GM18511 (cell line): Measurements from ENCODE around the gene MRPS9.

Source experiments
- ATAC-seq: cut with Tn5 transposase; IDR thresholded peaks from one replicate; pipeline ENCODE4 v1.9.1; 2021; ENCODE audit warnings: mild to moderate bottlenecking, moderate library complexity; ENCODE audit not compliant: unreplicated experiment

MRPS9 gene

DNA sequence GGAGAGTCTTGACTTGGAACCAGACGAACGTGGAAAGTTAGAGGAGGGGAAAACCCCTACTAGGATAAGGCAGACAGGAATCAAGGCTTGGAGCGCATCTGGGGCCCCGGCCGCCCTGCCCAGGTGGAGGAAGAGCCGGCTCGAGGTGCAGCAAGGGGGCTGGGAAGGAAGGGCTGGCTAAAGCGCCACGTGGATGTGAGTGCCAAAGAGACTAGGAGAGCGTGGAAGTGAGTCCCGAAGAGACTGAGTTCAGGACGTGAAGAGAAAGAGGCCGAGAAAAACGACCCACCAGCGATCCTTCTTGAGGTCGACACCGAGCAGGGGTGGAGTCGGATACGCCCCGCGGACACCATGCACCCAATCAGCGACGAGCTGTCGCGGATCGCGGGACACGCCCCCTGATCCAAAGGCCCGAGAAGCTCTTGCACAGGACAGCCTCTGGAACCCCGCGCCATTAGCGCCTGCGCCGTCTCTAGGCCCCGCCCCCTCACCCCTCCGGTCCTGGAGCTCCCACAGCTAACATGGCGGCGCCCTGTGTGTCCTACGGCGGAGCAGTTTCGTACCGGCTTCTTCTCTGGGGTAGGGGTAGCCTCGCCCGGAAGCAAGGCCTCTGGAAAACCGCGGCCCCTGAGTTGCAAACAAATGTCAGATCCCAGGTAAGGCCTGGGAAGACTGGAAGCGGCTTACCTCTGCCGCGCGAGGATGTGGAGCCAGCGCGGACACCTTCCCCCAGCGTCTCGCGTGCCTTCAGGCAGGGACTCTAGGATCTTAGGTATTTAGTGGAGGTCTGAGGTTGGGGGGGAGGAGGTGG, at the start of gene MRPS9:
MRPS9 (plus strand) TSS at position 498 of the 811 bp plus-strand sequence; CDS start at position 522, 24 bp downstream.
- ATAC-seq, result peak; percentile 100

DNA sequence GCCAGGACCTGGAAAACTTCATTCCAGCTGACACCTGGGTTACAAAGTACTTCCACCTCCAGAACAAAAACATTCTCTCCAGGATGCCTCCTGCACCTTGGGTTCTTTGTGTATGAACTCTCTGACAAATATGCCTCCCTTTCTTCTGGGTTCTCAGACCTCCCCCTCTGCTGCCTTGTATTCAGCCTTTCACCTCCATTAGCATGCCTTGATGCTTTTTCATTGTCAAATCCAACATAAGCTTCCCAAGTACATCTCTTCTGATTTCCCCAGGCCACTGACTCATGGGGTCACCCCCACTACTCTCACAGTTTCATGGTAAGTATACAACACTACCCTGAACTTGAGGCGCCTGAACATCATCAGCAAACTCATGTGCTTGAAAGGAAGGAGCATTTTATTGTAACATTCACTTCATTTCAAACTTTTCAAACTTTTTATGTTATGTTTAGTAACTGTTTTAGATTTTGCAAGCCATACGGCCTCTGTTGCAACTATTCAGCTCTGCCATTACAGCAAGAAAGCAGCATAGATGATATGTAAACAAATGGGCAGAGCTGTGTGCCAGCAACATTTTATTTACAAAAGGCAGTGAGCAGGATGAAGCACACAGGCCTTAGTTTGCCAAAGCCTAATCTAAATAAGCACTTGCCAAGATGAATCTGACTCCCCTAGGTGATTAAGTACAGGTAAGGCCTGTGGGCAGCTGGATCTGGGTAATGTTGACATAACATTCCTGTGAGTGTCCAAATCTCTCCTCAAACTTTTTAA, 32.5 kb upstream of the MRPS9 start:
- ATAC-seq, result no peak

DNA sequence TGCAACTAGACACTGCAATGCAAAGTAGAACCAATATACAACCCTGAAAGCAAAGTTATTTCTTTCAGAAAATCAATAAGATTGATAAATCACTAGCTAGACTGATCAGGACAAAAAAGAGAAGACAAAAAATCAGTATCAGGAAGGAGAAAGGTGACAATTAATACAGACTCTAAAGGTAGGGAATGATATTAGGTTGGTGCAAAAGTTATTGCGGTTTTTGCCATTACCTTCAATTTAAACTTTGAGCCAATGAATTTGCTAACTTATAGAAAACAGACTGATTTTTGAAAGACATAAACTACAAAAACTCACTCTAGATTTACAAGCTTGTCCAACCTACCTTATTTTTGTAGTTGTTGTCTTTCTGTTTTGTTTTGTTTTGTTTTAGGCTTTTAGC, 30.5 kb upstream of the MRPS9 start:
- no peak for ATAC-seq

DNA sequence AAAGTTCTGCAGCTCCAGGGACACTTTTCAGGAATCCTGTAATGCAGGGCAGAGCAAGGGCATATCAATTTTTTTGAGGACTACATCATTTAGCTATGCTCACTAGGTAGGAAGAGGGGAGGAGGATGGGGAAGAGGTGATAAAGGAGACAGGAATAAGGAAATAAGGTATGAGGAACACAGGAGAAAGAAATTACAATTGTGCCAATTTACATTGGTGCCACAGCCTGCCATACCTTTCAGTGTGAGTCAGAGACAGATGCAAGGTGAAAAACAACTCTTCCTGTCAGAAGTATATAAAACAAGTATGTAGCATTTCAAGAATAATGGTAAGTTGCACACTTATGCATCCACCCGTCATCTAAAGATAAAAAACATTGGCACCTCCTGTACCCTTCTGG, 5.4 kb upstream of the MRPS9 start:
- no peak for ATAC-seq

DNA sequence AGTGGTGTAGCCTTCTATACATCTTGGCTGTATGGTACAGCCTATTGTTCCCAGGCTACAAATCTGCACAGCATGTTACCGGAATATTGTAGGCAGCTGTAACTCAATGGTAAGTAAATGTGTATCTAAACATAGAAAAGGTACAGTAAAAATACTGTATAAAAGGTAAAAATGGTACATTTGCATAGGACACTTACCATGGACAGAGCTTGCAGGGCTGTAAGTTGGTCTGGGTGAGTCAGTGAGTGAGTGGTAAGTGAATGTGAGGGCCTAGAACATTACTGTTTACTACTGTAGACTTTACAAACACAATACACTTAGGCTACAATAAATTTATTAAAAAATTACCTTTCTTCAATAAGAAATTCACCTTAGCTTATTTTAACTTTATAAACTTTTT, 3.7 kb upstream of the MRPS9 start:
- ATAC-seq, result no peak

DNA sequence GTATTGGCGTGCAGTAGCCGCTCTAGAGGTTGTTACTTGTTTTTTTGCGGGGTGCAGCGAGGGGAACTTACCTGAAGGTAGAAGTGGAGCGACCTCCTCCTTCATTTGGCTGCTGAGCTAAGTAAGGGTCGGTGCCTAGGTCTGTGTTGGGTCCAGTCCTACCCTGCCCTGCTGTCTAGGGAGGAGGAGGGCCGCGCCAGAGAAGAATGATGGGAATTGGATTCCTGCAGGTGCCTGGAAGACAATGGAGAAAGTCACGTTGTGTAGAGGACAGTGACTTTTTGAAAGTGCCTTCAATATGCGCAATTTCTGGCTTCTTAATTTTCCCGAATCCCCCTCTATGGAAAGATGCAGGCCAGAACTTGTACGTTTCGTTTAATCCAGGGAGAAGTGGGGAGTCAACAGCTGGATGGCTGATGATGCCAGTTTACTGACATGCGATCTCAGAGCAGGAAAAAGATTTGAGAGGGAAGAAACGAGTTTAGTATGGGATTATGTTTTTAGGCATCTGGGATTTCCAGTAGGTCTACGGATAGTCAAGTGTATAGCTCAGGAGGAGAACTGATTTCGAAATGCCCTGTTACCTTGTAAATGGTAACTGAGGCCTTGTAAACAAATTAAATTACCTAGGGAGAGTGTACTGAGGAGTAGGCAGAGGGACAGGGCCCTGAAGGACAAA, 653 bp downstream of the MRPS9 start:
- peak; percentile 17 for ATAC-seq

DNA sequence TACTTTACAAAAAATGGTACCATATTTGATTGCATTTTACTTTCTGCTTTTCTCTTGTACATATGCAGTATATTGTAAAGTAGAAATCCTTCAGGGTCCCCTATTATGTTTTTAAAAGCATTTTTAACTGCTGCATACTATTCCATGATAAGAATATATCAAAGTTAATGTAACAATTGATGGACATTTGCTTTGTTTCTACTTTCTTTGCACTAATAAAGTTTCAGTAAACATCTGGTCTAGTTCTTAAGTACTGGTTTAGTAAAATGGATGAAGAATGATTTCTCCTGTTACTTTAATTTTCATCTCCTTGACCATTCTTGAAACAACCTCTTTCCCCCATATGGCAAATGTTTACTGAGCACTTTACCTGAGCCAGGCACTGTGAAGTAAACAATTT, 1.7 kb downstream of the MRPS9 start:
- ATAC-seq, result no peak

DNA sequence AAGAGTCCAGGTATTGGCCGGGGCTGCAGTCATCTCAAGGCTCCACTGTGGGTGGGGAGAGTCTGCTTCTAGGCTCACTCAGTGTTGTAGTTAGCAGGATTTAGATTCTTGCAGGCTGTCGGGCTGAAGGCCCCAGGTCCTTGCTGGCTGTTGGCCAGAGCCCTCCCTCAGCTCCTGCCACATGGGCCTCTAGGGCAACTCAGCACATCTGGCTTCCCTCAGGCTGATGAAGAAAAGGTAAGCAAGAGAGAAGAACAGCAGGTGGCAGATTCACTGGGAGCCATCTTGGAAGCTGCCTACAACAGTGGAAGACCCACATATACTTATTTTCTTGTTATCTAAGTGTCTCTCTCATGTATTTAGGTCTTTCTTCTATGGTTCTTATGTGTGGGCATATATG, 4.3 kb downstream of the MRPS9 start:
- no peak for ATAC-seq

DNA sequence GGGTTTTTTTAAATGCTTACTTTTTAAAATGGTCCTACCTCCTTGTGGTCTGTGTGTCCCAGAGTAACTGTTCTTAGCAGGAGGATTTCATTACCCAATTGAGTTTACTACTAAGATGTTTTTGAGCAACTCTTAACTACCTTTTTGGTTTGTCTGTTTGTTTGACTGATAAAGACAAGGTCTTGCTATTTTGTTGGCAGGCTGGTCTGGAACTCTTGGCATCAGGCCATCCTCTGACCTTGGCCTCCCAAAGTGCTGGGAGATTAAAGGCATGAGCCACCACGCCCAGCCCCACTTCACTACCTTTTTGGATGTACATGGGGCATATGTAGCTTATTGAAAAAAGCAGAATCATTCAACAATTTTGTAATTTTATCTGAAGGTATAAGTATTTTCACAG, 14.9 kb downstream of the MRPS9 start:
- no peak for ATAC-seq

DNA sequence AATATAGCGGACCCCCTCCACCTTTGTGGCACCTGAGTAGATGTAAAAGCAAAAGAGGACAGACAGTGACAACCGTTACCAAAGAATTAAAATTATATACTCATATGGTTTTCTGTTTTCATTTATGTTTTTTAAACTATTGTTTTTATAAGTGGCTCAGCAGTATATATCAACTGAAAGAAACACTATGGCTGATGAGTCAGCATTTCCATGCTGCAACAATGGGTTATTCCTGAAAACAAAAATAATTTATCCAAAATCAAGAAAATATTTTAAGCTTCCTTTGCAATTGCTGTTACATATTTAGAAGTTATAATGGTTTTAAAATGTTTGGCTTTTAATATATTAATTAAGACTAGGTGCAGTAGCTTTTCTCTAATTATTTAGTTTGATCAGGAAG, 17.7 kb downstream of the MRPS9 start:
- ATAC-seq, result no peak

DNA sequence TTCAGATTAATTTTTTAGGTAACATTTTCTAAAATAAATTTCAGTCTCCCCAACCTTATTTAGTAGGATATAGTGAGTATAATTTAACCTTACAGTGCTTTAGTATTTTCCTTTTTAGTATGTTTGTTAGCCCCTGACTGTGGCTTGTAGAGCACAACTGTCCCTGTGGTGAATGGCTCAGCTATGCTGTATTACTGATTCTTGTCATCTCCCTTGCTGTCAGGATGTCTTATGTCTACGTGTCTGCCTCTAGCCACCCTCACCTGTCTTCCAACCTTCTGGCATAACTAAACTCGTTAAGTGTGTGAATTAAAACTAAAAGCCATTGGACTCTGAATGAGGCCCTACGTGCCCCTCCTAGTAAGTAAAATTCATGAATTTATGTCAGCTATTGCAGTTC, 18.4 kb downstream of the MRPS9 start:
- ATAC-seq, result no peak

DNA sequence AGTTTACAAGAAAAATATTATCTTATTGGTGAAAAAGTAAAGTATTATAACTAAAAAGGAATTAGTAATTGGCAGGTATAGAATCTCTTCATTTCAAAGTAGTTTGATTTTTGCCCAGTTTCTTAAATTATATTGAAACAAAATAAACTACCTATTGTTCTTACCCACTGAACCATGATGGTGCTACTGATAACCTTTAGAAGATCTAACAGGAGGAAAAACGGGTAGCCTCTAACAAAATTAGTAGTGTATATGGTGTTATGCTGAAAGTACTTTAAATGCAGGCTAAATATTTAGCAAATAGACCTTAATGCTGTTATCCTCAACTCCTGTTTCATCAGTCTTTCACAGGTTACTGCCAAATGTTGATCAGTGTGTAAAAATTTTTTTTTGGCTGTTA, 19.1 kb downstream of the MRPS9 start:
- ATAC-seq, result peak; percentile 69

DNA sequence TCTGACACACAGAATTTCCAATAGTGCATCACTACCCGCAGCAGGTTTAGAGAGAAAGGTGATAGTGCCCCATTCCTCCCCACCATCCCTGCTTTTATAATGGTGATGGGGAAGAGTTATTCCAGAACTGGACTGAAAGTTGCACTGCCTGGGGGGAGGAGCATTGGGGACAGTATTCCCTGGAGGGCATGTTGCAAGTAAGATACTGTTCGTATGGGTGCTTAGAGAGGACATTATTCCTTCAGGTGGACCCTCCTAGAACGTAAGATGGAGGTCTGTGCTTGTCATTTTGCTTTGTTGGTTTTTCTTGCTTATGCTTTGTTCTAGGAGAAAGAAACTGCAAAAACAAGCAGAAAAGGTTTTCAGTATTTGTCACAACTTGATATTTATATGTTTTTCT, 23.7 kb downstream of the MRPS9 start:
- ATAC-seq, result no peak

DNA sequence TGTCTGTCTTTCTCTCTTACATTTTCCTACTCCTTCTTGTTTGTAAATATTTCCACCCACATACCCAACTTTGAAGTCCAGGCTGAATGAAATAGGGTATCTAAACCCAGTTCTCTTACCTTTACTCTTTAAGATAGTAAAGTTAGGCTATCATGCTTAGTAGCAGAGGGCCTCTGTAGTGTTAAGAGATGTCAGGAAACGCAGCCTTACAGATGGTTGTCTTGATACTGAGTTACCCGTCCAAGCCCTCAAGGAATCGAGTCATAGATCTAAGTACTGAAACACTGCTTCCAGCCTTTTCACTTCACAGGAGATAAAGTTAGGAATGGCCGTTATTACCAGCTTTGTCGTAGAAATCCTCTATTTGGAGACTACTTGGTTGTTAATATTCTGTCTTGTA, 24.3 kb downstream of the MRPS9 start:
- ATAC-seq, result no peak

DNA sequence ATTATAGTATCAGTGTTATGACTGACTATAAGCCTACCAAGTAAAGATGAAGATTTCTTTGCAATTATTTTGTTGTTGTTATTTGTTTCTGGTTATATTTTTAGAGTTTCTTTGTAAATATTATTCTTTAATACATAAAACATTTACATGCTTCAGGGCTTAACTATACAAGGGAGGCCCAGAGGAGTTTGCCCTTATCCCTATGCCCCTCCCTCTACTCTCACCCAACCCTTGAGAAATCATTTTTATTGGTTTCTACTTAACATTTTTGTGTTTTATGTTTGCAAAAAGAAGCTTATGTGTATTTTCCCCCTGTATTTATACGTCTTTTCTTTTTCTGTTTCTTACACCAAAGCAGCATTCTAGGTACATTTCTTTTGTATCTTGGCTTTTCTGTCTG, 30.5 kb downstream of the MRPS9 start:
- ATAC-seq, result no peak

DNA sequence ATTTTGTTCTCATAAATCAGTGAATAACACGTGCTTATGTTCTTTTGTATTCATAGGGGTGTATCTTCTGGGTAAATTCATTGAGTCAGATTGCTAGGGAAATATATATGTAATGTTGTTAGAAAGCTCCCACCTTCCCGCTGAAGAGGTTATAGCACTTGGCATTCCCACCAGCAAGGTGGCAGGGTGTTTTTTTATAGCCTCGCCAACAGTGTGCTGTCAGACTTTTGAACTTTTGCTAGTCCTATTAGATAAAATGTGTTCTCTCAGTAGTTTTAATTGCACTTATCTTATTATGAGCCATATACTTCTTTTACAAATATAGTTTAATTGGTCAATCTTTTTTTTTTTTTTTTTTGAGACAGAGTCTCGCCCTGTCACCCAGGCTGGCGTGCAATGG, 31.0 kb downstream of the MRPS9 start:
- ATAC-seq, result no peak

DNA sequence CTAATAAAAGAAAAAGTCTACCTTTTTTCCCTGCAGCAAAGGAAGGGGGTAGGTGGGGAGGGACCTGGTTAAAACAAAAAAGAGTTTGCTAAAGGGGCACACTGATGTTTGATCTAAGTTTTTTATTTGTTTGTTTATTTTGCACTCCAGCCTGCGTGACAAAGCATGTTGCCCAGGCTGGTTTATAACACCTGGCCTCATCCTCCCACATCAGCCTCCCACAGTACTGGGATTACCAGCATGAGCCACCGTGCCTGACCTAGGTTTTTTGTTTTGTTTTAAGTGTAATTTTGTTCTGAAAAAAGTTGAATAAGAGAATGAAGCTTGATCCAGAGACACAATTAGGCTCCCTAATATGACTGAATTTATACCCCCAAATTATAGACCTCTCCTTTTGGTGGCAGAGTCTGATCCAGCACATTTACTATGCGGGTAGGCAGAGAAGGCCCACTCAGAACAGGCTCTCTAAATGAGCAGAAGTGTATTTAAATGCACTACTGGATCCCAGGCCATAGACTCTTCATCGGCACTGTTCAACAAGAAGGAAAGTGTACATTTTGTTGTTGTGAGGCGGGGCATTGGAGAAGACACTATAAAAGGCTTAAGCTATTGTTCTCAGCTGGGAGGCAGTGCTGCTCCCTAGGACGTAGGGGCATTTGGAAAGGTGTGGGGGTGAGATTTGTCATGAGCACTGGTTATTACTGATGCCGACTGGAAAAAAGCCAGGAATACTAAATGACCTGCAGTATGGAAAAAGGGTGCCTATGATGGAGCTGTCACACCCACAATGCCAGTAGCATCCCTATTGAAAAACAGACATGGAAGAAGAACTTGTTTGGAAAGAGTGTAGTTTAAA, 32.4 kb downstream of the MRPS9 start:
- ATAC-seq, result no peak

DNA sequence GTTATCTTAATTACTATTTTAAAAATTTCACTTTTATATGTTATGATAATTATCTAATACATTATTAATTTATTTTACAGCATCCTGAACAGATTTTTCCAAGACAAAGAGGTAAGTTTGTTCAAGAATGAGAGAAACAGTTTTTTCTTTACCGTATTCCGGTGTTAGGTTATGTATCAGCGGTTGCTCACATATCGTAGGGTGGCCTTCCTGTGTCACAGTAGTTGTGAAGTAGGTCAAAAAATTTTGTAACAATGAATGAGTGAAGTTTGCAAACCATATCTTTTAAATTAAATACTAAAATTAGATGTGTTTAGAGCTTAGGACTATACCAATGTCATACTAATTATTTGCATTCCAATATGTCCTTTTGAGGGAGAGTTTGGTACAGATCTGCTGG, 33.5 kb downstream of the MRPS9 start:
- no peak for ATAC-seq

DNA sequence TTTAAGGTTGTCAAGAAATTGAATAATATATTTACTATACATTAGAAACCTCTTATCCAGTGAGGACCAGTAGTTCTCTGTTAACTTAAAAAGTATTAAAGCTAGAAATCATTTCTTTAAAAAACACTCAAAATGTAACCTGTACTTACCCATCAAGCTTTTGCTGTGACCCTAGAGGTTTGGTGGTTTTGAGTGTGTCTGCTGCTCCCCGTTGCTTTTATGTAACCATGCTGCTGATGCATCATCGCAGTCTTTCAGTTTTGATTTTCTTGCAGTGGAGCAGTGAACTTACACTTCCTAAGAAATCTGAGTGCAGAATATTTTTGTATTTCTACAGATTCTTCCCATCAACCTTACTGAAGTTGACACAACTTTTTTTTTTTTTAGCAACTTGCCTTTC, 34.2 kb downstream of the MRPS9 start:
- ATAC-seq, result peak; percentile 95

DNA sequence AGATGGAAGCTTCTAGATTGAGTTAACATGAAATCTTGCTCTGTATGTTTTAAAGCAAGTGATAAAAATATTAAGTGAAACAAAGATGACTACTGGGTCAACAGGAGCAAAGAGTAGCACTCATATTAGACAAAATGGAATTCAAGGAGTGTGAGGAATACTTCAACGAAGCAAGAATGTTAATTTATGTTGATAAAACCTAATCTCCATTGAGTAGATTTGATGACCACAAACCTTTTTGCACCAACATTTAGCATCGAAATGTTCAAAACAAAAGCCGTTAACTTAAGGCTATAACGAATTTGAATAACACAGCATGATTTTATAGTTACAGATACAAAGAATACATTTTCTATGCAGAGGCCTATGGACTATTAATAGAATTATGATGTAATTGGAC, 35.7 kb downstream of the MRPS9 start:
- no peak for ATAC-seq

DNA sequence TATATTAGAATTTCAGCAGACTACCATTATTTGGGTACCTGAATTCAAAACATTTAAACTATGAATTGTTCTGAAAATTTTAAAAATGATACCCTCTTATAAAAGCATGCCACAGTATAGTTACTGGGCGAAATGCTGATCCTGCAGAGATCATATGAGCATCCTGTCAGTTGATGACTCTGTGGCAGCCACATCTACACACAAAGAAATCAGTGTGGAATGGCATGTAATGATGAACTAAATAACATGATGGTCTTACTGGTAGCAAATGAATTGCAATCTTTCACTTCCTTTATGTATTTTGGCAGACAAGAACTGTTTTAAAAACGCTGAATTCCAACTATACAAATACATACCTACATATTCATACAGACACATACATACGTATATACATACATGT, 38.3 kb downstream of the MRPS9 start:
- no peak for ATAC-seq
